Epidermal melanocyte (primary cell): ENCODE results near the gene SHB.
A peak's percentile ranks its signal among the peaks of the same experiment; 100 is the strongest.

ENCODE experiments used
- DNase-seq: peaks from one replicate; pipeline ENCODE4 v3.0.0; 2011; ENCODE audit warnings: low spot score; ENCODE audit not compliant: insufficient read length

The SHB gene

DNA sequence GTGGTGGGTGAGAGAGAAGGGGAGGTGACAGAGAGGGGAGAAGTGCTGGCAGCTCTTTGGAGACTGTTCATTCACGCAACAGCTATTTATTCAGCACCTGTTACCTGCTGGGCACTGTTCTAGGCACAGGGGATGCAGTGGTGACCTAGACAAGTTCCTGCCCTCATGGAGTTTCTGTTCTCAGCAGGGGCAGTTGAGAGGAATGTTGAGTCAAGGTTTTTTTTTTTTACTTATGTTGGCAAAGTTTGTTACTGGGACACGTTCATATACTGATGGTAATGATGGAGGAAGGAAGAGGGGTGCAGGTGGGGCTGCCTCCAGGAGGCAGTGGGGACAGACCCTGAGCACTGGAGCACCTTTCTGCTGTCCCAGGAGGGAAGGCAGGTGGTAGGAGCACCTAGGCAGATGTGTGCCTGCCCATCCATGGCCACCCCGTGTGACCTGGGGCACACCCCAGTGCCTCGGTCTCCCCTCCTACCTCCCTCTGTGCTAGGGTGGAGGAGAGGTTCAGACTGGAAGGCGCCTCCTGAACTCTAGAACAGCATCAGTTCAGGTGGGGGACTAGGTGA, 115.7 kb downstream of the SHB start:
- DNase-seq, result no peak

- DNase-seq, result no peak
Observed at GRCh38 chr9:37952731-37953130, 116.3 kb downstream of the SHB start.

DNA sequence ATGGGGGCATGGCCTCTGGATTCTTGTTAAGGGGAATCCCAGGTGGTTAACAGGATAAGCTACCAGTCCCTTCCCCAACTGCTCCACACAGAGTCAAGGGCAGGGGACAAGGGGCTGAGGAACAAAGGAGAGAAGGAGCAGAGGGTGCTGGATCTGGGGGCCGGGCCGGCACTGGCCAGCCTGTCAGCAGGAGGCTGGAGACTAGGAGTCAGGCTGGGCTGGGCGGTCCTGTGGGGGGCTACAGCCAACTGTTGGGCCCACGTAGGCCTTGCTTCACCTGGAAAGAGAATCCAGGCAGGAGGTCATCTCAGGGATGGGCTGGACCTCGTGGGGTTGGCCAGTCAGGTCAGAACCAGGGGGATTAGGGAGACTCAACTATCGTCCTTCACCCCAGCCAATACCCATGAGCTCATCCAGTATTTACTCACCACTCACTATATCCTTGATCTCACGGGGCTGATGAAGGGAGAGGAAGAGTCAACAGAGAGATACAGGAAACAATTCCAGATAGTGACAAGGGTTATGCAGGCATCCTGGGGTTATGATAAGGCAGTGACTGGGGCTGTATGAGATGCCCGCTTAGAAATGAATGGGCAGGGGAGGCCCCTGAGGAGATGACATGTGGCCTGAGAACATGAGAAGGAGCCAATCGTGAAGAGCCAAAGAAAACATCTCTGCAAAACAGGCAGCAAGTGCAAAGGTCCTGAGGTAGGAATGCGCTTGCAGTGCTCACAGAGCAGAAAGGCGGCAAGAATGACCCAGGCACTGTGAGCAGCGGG, 117.2 kb downstream of the SHB start:
- DNase-seq, result no peak

GRCh38 chr9:37950561-37950960, 118.5 kb downstream of the SHB start:
- DNase-seq, result no peak

GRCh38 chr9:37949576-37949975, 119.5 kb downstream of the SHB start:
- peak; percentile 46 for DNase-seq

DNA sequence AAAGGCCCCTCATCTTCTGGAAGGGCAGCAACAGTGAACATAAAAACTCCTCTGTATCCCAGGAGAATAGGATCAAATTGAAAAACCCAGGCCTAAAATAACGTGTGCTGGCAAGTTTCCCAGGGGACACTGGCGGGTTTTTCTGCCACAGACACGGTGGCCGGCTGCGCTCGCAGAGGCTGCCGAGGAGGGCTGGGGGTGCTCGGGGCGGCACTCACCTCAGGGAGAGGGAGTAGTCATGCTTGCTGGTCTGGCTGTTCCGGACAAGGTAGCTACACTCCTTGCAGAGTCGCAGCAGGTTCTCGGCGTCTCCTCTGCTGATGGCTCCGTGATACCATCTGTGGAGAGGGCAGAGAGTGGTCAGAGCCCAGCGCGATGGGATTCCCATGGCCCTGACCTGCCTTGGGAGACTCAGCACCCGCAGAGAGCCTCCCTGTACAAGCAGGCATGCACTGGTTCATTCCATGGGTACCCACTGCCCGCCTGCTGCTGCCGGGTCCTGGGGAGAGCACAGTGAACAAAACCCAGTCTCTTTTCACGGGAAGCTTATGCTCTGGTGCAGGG, 120.5 kb downstream of the SHB start:
- DNase-seq, result no peak

DNA sequence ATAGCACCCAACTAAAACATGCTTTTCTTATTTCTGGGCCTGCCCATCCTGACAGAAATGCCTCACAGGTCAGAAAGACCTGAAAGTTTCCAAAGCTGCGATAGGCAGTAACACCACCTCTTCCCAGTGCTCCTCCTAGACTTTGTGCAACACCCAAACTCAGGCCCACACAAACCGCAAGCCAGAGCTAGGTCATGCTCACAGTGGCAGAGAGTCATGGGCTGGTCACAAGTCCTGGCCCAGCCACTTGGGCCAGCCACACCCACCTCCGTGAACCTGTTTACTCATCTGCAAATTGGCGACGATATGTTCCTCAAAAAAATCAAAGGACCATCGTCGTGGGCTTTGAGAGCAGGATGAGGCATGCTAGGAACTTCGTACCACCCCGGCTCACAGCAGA, 121.0 kb downstream of the SHB start:
- no peak for DNase-seq

GRCh38 chr9:37947471-37947870, 121.6 kb downstream of the SHB start:
- DNase-seq, result no peak

GRCh38 chr9:37946971-37947370, 122.1 kb downstream of the SHB start:
- no peak for DNase-seq

GRCh38 chr9:37946041-37946440, 123.0 kb downstream of the SHB start:
- no peak for DNase-seq

DNA sequence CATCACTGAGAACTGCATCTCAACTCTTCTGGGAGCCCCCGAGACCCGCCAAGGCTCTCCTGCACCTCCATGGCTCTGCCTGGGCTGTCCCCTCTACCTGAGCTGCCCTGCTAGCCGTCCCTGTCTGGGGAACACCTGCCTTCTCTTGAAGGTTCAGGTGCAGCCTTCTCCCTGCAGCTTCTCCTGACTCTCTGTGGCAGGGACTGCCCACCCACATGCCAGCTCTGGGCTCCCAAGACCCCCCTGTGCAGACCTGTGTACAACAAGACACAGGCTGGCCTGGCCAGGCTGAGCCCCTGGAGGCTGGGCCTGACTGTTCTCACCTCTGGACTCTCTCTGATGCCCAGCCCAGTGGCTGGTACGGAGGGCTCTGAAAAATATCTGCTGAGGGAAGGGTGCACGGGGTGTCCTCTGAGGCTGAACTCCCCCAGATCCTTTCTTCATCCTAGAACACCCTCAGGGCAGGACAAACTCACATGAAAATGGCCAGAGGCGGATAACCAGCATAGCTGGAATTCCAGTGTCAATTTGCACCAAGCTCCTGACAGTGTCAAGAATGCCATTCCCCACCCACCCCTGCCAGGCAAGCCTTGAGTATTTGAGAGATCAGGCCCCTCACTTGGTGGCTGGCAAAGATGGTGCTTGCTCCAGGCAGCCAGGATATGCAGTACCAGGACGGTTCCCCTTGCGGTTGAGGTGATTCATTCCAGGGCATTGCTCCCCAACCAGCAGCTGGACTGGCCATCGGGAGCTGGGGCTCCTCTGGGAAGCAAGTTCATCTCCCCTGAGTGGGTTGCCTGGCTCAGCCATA, 124.2 kb downstream of the SHB start:
- no peak for DNase-seq

GRCh38 chr9:37944266-37944650, 124.8 kb downstream of the SHB start:
- no peak for DNase-seq

- no peak for DNase-seq
Observed at GRCh38 chr9:37943345-37944265, 125.4 kb downstream of the SHB start.

- no peak for DNase-seq
Observed at GRCh38 chr9:37942621-37943344, 126.2 kb downstream of the SHB start.

DNA sequence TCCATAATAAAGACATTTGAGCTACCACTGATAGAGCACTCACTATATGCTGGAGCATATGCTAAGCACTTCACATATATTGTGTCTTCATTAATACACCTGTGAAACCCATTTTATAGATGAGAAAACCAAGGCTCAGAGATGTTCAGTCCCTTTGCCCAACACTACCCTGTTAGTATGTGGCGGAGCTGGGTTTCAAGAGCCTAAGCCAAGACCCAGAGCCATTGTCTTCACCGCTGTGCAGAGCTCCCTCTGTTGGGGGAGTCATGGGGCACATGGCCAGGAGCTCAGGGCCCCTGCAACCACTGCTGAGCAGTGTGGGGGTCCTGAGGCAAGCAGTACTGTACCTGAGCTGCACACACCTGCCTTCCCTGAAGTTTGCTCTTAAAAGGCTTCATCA, 127.8 kb downstream of the SHB start:
- DNase-seq, result no peak

DNA sequence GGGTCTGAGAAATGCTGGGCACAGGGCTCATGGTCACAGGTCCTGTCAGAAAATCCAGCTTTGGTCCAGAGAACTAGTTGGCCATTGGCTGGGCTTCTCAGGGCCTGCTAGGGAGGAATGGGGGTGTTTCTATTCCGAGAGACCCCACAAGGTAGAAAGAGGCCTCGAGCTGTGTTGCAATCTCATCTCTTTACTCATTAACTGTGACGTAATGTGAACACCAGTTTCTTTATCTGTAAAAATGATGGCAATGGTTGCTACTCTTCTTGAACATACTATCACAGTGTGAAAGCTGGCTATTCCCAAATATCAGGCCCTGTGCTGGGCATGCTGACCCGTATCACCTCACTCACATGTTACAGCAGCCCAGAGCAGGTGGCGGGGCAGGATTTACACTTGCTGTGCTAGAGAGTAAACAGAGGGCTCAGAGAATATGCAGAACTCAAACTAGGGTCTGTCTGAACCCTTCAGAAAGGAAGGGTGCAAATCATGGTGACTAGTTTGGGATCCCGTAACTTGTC, 129.4 kb downstream of the SHB start:
- DNase-seq, result no peak

DNA sequence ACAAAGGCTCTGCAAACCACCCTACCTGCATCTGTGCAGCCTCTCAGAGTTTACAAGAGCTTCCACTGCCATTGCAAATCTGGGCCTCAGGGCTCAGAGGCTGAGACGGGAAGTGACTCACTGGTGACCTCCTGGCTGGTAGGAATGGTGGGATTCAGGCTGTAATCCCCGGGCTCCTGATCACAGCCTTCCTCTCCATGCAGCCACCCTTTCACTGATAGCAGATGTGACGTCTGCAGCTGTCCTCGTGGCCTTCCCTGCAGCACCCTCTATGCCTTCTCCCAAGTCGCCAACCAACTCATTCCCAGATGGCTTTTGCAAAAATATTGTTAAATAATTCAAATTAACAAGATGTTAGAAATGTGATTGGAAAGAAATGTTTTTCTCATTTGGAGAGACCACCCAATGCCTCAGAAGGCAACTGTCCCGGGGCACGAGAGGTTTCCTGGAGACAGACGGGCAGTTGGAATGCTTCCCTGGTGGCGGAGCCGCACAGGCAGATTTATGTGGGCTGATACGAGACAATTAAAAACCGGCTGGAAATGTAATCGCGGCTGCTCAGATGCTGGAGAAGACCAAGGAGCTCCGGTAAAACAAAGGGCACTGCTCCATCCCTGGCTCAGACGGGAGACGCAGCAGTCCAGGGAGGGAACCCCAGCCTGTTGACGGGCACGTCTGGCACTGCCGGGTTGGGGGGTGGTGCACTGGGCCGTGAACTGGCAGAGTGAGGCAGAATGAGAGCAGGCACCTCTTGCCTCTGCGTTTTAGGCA, 130.7 kb downstream of the SHB start:
- no peak for DNase-seq

DNA sequence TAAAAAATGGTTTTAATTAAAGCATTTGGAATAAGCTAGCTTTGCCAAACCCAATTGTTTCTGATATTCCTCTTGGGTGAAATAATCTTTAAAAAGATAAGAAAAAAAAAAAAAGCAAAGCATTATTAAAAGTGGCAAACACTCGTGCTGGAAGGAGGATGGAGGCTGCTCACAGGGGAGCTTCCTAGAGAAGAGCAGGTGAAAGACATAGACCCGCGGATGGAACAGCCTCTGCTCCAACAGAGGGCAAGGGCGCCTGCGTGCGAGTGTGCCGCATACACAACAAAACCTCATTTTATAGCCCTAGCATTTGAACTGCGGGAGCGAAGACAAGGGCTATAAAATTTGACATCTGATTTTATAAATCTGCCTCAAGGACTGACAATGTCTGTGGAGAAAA, 131.7 kb downstream of the SHB start:
- no peak for DNase-seq

DNA sequence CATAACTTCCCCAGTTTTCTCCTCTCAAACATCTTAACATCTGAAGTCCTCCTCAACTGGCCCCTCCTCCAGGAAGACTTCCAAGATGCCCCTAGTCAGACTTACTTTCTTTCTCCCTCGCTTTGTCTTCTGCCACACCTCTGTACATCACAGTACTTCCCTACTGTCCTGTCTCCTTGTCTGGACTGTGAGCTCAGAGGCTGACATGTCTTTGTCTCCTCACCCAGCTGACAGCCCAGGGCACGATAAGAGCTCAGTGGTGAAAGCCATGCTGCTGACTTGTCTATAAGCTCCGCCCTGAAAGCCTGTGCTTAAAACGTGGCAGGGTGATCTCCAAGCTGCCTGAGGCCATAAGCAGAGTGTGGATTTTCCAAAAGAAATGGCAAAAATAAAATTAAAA, 132.1 kb downstream of the SHB start:
- no peak for DNase-seq
